ENCODE results near the gene BBOF1.
"Not testable (repeated sequence)": the region's sequence is repeated elsewhere in the genome, so short reads cannot be mapped to it uniquely, and the experiment has no call there.

The BBOF1 gene

GRCh38 chr14:74089251-74090020 is 70.3 kb downstream of the BBOF1 start:
- DNase-seq (ENCODE audit: low read depth) = no peak

- no peak for DNase-seq (ENCODE audit: low read depth)
Measured at GRCh38 chr14:74105381-74105780, 86.2 kb downstream of the BBOF1 start.

- DNase-seq (ENCODE audit: low read depth) = no peak
Measured at GRCh38 chr14:74109369-74109768, 90.2 kb downstream of the BBOF1 start.

- DNase-seq (ENCODE audit: low read depth) = not testable (repeated sequence)
Measured at GRCh38 chr14:74111395-74112216, 92.5 kb downstream of the BBOF1 start.
